Hepatocyte (in vitro differentiated cells): Measurements from ENCODE around the gene NABP2. TPM values are rescaled to one million over a fixed set of nuclear protein-coding genes. Genes with fewer than 3 reads are reported as not detected.
A peak's percentile ranks its signal among the peaks of the same experiment; 100 is the strongest.

Source experiments
- DNase-seq: peaks from one replicate; pipeline ENCODE4 v3.0.0-alpha.2; 2016; ENCODE audit warnings: low spot score
- H2AFZ ChIP-seq: fragments of 200-600 bp; sonication (generic); 2 replicates; pipeline ENCODE4 v1.6.0; 2016; ENCODE audit warnings: antibody characterized with exemption, mild to moderate bottlenecking
- H3K27ac ChIP-seq: fragments of 200-600 bp; sonication (generic); 2 replicates; pipeline ENCODE4 v1.5.1; 2016; ENCODE audit warnings: mild to moderate bottlenecking
- H3K27me3 ChIP-seq: fragments of 200-600 bp; sonication (generic); 2 replicates; pipeline ENCODE4 v1.6.1; 2016
- H3K36me3 ChIP-seq: fragments of 200-600 bp; sonication (generic); replicated peaks from 2 replicates; pipeline ENCODE4 v1.5.1; 2016; ENCODE audit warnings: low read depth; ENCODE audit not compliant: insufficient read depth
- H3K4me1 ChIP-seq: fragments of 200-600 bp; sonication (generic); 2 replicates; pipeline ENCODE4 v1.5.1; 2016; ENCODE audit warnings: mild to moderate bottlenecking, moderate library complexity; ENCODE audit not compliant: insufficient read depth
- H3K4me2 ChIP-seq: fragments of 200-600 bp; sonication (generic); 2 replicates; pipeline ENCODE4 v1.6.0; 2016
- H3K4me3 ChIP-seq: fragments of 200-600 bp; sonication (generic); 2 replicates; pipeline ENCODE4 v1.5.1; 2016; ENCODE audit warnings: mild to moderate bottlenecking
- H3K79me2 ChIP-seq: fragments of 200-600 bp; sonication (generic); 2 replicates; pipeline ENCODE4 v1.6.0; 2017; ENCODE audit warnings: mild to moderate bottlenecking
- H3K9me2 ChIP-seq: fragments of 200-600 bp; sonication (generic); replicated peaks from 2 replicates; pipeline ENCODE4 v1.6.0; 2017; ENCODE audit warnings: mild to moderate bottlenecking; ENCODE audit not compliant: insufficient read depth
- H3K9me3 ChIP-seq: fragments of 200-600 bp; sonication (generic); 2 replicates; pipeline ENCODE4 v1.5.1; 2016; ENCODE audit warnings: low read depth, mild to moderate bottlenecking
- H4K20me1 ChIP-seq: fragments of 200-600 bp; sonication (generic); 2 replicates; pipeline ENCODE4 v1.6.0; 2016; ENCODE audit warnings: mild to moderate bottlenecking; ENCODE audit not compliant: insufficient read depth, poor library complexity, severe bottlenecking
- EZH2 ChIP-seq: fragments of 200-600 bp; sonication (generic); IDR thresholded peaks from 2 replicates; pipeline ENCODE4 v1.6.1; 2016; ENCODE audit warnings: antibody characterized with exemption, mild to moderate bottlenecking, borderline replicate concordance
- EZH2phosphoT487 ChIP-seq: fragments of 200-600 bp; sonication (generic); IDR thresholded peaks from one replicate; pipeline ENCODE4 v1.6.1; 2018; ENCODE audit warnings: antibody characterized with exemption, mild to moderate bottlenecking, low read depth, moderate library complexity; ENCODE audit not compliant: unreplicated experiment, severe bottlenecking
- WGBS: methylation state at CpG from one replicate; pipeline ENCODE4 v1.1.6; 2016; ENCODE audit warnings: low lambda C conversion rate; ENCODE audit errors: missing lambda C conversion rate; 5-methylcytosine and 5-hydroxymethylcytosine counted together
- polyA plus RNA-seq: library from polyadenylated mRNA; unstranded; fragments of >200 nt; fragmentation: Nextera tagmentation; extraction: Ambion mirVana; gene quantifications from 2 replicates; pipeline ENCODE4 v1.2.1, GENCODE V29; 2016
- total RNA-seq: library from RNA; depleted of rRNA; stranded (reverse); fragments of >200 nt; gene quantifications from 2 replicates; pipeline ENCODE4 v1.2.3, GENCODE V29; 2014
- TF ChIP-seq, protein P1 (sequence below): fragments of 200-600 bp; sonication (generic); IDR thresholded peaks from 2 replicates; pipeline ENCODE4 v1.5.1; 2016; ENCODE audit warnings: antibody characterized with exemption, mild to moderate bottlenecking; ENCODE audit not compliant: poor library complexity

Gene NABP2
- total and polyA plus RNA-seq, 2 experiments from 2014 or later, result 12.4 to 21.9 TPM

DNA sequence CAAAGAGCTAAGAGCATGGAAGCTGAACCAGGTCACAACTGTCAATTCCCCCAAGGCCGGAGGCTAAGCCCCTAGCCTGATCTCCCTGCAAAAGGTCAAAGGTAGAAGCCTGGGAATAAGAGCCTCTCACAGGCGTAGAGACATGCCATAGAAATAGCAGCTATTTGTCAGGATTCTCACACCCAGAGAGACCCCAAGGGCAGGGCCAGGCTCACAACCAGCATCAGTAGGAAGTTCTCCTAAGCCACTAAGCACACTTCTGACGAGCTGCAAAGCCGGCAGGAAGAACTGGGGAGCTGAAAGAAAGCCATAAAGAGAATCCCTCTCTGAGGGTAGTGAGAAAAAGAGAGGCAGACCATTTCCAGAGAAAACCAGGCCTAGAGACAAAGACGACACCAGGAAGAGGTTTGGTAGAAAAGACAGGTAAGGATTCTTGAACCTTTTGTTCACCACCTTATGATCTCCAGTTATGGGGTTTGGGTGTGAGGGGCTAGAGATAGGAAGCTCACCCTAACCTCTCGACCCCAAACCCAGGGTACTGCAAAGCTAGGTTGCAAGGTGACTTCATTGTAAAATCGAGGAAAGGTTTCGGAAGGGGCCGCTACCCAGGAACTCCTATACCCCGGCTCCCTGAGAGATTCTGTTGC is 35.9 kb upstream of the NABP2 start:
- Histone ChIP-seq H4K20me1 (peaks cover 8% of the 10 kb centered on the region), H3K27me3 (no peaks in the 10 kb centered on the region), H3K4me1 (peaks cover 7% of the 10 kb centered on the region), H3K4me2 (peak overlapping the region; percentile 90), H3K79me2 (peaks cover 48% of the 10 kb centered on the region), H3K27ac (peak overlapping the region; percentile 94), H2AFZ (no peak overlapping the region), H3K9me2 (no peaks in the 10 kb centered on the region), H3K36me3 (no peaks in the 10 kb centered on the region), H3K9me3 (no peaks in the 10 kb centered on the region), H3K4me3 (peak overlapping the region; percentile 97)
- 6% methylated on average over 10 of the region's 10 CpGs for WGBS
- TF ChIP-seq, protein P1, sequence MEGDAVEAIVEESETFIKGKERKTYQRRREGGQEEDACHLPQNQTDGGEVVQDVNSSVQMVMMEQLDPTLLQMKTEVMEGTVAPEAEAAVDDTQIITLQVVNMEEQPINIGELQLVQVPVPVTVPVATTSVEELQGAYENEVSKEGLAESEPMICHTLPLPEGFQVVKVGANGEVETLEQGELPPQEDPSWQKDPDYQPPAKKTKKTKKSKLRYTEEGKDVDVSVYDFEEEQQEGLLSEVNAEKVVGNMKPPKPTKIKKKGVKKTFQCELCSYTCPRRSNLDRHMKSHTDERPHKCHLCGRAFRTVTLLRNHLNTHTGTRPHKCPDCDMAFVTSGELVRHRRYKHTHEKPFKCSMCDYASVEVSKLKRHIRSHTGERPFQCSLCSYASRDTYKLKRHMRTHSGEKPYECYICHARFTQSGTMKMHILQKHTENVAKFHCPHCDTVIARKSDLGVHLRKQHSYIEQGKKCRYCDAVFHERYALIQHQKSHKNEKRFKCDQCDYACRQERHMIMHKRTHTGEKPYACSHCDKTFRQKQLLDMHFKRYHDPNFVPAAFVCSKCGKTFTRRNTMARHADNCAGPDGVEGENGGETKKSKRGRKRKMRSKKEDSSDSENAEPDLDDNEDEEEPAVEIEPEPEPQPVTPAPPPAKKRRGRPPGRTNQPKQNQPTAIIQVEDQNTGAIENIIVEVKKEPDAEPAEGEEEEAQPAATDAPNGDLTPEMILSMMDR, result no peak
- TF ChIP-seq EZH2phosphoT487 (no peak), EZH2 (no peak)
- no peak for DNase-seq

DNA sequence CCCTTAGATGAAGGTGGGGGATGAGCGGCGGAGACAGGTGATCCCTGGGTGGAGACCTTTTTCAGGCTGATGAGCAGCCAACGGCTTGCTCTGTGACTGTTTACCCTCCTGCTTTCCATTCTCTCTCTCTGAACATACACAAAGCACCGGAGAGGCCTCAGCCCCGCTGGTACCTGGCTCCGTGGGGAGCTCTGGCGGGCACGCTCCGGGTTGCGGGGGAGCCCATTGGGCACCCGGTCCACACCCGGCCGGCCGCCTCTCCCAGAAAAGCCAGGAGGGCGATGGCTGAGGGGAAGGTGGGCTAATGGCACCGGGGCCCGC is 35.4 kb upstream of the NABP2 start:
- no peaks in the 10 kb centered on the region for H3K9me2 ChIP-seq
- peak overlapping the region; percentile 85 for H2AFZ ChIP-seq
- H3K27ac ChIP-seq, result peak overlapping the region; percentile 94
- 0% methylated on average over 13 of the region's 17 CpGs for WGBS
- peak overlapping the region; percentile 90 for H3K4me2 ChIP-seq
- H3K4me1 ChIP-seq, result peaks cover 7% of the 10 kb centered on the region
- TF ChIP-seq EZH2phosphoT487 (no peak), EZH2 (no peak)
- TF ChIP-seq, protein P1, result no peak
- no peaks in the 10 kb centered on the region for H3K9me3 ChIP-seq
- DNase-seq, result no peak
- peak overlapping the region; percentile 97 for H3K4me3 ChIP-seq
- H3K27me3 ChIP-seq, result no peaks in the 10 kb centered on the region
- H3K36me3 ChIP-seq, result no peaks in the 10 kb centered on the region
- peaks cover 8% of the 10 kb centered on the region for H4K20me1 ChIP-seq
- H3K79me2 ChIP-seq, result peaks cover 48% of the 10 kb centered on the region

DNA sequence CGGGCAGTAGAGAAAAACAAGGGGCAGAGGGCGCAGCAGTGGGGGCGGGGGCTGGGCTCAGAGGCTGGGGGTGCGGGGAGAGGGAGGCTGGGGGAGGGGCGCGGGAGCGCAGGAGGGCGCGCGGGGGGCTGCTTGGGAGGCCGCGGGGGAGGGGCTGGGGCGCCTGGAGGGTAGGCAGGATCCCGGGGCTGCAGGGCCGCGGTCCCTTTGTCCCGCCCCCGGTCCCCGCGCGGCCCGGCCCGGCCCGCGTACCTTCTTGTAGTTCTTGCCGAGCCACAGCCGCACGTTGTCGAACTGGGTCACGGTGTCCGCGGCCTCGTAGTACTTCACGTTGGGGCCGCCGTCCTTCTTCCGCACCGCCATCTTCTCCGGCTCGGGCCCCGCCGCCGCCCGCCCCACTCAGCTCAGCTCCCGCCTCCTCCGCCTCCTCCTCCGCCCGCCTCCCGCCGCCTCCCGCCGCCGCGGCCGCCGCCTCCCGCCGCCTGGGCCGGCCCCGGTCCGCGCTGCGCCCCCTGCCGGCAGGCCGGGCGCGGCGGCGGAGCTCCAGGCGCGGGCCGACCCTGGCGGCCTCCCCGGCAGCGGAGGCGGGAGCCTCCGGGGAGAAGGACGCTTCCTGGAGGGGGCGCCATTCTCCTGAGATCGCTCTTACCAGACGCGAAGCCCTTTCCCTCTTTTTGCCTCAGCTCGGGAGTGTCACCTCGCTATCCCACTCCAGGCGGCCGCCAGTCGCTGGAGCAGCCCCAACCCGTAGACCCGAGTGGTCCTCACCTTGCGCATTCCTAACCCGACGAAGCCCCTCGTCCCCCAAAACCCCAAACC is 34.8 kb upstream of the NABP2 start, which contains the start of gene SMARCC2:
Gene SMARCC2 (minus strand): TSS at position 385 of the 819 bp plus-strand sequence. CDS start 22 bp downstream, at position 363.
- H3K27me3 ChIP-seq, result no peaks in the 10 kb centered on the region

More for the DNA sequence above, 34.8 kb upstream of the NABP2 start, which contains the start of gene SMARCC2:
- TF ChIP-seq, protein P1, result peak; percentile 72
- TF ChIP-seq EZH2phosphoT487 (no peak), EZH2 (no peak)
- Histone ChIP-seq H3K4me2 (peak within 1 kb of the TSS; percentile 96), H2AFZ (peak within 1 kb of the TSS; percentile 100), H3K79me2 (peaks cover 48% of the 10 kb centered on the region), H3K27ac (peak within 1 kb of the TSS; percentile 99), H3K4me1 (peaks cover 7% of the 10 kb centered on the region), H3K9me3 (no peaks in the 10 kb centered on the region), H3K4me3 (peak within 1 kb of the TSS; percentile 99), H3K9me2 (no peaks in the 10 kb centered on the region), H4K20me1 (peaks cover 8% of the 10 kb centered on the region), H3K36me3 (no peaks in the 10 kb centered on the region)
- peak; percentile 97 for DNase-seq
- 2% methylated on average over 28 of the region's 93 CpGs for WGBS
